HG03354 (cell line): ENCODE measurements around the gene VASH2.
A peak's percentile ranks its signal among the peaks of the same experiment; 100 is the strongest.
"Not testable (repeated sequence)": the region's sequence is repeated elsewhere in the genome, so short reads cannot be mapped to it uniquely, and the experiment has no call there.

Experiments used
- ATAC-seq: cut with Tn5 transposase; IDR thresholded peaks from one replicate; pipeline ENCODE4 v1.9.1; 2021; ENCODE audit warnings: mild to moderate bottlenecking; ENCODE audit not compliant: unreplicated experiment, poor library complexity, severe bottlenecking

VASH2 gene

GRCh38 chr1:212953321-212953720, 3.0 kb downstream of the VASH2 start:
- ATAC-seq, result no peak

DNA sequence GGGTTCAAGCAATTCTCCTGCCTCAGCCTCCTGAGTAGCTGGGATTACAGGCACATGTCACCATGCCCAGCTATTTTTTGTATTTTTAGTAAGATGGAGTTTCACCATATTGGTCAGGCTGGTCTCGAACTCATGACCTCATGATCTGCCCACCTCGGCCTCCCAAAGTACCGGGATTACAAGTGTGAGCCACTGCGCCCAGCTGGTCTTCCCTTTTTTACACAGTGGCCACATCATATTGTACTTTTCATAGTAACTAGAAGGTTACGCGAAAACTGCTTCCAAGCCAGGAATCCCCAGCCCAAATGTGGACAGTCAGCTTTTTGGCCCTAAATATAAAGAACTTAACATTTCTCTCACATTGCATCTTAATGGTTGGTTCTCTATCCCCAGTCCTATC, 4.2 kb downstream of the VASH2 start:
- ATAC-seq, result no peak

DNA sequence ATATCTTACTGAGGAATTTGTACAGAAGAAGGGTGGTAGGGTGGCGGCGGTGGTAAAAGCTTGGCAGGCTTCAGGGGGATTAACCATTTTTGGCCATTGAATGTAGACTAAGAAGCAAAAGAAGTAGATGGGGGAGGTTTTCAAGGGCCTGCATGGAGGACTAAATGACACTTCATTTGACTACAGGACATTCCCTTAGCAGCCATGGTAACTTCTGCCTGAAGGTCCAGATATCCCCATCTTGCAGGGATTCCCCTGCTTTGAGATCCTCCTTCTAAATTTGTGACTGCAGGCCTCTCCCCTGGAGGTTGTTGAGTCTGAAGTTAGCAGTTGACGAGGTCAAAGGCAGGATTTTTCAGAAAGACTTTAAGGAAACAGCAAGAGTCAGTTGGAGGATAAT, 4.8 kb downstream of the VASH2 start:
- no peak for ATAC-seq

DNA sequence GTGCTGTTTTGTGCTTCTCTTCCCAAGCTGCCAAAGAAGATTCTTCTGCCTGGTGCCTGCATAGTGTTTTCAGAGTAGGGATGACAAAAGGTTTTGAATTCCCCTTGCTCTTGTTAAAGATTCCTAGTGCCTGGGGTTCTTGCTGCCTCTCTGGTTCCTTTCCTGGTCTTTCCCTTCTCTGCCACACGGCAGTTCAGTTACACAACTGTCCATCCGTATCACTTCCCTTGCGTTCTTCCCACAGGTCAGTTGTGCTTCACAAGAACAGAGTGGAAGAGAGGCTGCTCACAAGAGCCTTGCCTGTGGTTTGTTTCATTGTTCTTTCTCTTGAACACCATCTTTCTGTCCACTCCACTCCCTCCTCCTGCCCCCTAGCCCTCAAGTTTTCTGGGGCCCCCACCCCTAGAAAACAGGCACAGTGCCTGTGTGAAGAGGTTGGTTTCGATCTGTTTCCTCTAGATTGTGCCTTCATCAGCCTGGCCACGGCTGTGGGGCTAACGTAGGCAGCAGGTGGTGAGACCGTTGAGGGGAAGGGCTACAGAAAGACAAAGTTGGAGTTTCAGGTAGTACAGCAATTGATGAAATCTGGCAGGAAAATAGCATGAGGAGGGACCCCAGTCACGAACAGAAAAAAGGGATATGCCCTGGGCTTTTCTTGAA, 5.8 kb downstream of the VASH2 start:
- no peak for ATAC-seq

- no peak for ATAC-seq
Measured at GRCh38 chr1:212957546-212957945, 7.2 kb downstream of the VASH2 start.

GRCh38 chr1:212958175-212958574, 7.8 kb downstream of the VASH2 start:
- ATAC-seq, result no peak

- peak; percentile 69 for ATAC-seq
Measured at GRCh38 chr1:212959266-212960220, 9.2 kb downstream of the VASH2 start.

DNA sequence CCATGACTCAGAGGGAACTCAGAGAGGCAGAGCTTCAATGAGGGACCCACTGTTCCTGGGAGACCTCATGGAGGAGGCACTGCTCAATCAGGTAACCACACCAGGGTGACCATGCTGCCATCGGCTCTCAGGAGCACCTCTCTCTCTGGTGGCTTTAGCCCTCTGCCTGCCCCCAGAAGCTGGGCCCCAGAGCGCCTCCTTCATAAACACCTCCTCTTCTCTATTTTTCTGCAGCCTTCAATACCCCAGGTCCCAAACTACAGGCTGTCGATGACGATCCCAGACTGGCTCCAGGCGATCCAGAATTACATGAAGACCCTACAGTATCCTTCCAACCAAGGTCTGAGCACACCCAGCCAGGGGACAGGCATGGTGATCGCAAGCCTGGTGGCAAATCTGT, 10.6 kb downstream of the VASH2 start:
- no peak for ATAC-seq

DNA sequence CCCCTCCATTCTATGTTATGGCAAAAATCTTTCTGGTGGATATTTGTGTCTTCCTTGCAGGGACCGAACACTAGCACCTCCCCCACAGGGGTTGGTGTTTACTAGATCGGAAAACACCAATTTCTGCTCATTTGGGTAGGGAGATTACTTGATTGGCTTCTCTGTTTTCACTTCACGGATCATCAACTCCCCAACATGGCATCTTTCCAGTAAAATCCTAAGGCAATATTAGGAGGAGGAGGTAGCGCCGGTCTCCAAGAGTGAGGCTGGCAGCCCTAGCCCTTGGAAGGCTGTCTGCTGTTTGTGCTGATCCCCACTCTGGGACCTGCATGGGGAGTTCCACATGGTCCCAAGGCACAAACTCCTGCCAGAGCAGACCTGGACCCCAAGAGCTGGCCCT, 12.2 kb downstream of the VASH2 start:
- no peak for ATAC-seq

DNA sequence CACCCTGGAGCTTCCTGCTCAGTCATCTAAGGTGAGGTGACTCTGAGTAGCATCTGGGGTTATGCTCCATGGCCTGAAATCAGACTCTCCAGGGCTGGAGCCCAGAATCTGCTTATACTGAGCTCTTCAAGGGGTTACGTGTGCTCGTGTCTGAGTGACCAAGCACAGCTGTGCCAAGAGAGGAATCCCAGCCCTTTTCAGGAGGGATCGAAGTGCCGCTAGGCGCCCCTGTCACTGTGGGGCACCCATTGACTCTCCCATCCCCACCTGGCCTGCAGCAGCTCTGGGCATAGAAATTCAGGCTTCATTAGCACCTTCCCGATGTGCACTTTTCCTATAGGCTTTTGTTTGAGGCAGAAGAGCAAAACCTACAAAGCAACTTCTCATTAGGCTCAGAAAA, 13.8 kb downstream of the VASH2 start:
- no peak for ATAC-seq

DNA sequence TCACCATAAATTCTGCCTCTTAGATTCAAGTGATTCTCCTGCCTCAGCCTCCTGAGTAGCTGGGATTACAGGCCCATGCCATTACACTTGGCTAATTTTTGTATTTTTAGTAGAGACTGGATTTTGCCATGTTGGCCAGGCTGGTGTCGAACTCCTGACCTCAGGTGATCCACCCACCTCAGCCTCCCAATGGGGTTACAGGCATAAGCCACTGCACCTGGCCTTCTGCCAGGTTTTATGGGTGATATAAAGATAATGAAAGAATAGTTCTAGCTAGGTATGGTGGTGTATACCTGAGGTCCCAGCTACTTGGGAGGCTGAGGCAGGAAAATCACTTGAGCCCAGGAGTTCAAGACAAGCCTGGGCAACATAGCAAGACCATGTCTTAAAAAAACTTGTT, 14.7 kb downstream of the VASH2 start:
- ATAC-seq, result not testable (repeated sequence)

DNA sequence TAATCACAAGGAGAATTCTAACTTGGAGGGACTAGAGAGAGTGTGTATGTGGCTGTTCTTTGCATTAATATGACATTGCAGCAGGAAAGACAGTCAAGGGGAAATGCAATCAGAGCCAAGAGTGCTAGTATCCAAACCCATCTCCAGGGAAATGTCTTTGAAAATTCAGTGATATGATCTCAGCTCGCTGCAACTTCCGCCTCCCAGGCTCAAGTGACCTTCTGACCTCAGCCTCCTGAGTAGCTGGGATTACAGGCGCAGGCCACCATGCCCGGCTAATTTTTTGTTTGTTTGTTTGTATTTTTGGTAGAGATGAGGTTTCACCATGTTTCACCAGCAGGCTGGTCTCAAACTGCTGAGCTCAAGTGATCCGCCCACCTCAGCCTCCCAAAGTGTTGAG, 16.3 kb downstream of the VASH2 start:
- no peak for ATAC-seq

GRCh38 chr1:212967801-212968200, 17.5 kb downstream of the VASH2 start:
- ATAC-seq, result peak; percentile 83

DNA sequence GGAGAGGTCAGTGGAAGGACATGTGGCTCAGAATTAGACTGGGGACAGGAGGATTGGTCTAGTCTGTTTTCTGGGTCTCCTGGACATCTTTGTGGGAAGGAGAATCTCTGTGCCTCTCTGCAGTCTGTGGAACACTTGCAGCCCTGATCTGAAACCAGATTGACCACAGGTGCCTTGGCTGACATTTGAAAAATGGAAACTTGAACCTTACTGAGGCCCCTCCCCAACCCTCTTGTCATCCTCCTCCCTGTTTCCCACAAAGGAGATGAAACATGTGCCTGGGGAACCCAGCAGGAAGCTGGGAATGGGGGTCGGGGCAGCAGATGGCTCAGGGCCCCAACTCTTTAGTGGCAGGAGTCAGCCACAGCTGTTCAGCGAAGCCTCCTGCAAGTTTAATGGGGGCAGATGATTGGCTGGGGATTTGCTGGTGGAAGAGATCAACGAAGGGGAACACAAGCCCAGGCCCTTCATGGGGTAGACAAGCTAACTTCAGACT, 18.1 kb downstream of the VASH2 start:
- peak; percentile 50 for ATAC-seq

GRCh38 chr1:212970085-212970484, 19.7 kb downstream of the VASH2 start:
- no peak for ATAC-seq

DNA sequence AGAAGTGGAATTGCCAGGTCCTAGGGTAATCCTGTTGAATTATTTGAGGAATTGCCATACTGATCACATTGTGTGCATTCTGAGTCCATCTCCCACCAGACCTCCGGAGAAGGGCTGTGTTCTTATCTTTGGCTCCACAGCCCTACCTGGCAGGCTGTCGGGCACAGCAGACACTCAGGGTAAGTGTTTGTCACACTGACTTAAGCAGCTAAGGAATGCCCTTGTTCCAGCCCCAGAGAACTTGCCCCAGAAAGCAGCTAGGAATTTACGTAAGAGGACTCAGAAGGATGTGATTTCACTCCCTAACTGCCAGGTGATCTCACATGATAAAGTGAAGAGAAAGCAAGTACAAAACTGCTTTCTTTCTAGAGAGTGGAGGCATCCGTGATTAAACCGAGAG, 21.0 kb downstream of the VASH2 start:
- no peak for ATAC-seq

DNA sequence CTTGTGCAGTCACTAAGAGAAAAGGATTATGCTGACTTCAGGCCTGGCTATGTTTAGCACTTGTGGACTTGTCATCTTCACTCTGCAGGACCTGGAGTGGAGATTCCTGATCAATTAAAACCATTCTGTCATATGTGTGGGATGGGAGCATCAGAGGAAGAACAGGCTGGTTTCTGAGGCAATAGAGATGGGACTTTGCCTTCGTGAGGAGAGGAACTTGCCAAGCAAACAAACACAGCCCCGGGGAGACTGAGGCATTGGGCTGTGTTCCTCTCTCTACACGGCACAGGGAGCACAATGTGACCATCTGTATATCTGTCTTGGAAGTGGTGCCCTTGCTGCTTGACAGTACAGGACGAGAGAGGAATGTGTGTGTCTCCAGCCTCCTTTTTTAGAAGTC, 23.1 kb downstream of the VASH2 start:
- no peak for ATAC-seq

- ATAC-seq, result no peak
Measured at GRCh38 chr1:212973899-212974298, 23.6 kb downstream of the VASH2 start.

- ATAC-seq, result no peak
Measured at GRCh38 chr1:212974711-212975110, 24.4 kb downstream of the VASH2 start.

DNA sequence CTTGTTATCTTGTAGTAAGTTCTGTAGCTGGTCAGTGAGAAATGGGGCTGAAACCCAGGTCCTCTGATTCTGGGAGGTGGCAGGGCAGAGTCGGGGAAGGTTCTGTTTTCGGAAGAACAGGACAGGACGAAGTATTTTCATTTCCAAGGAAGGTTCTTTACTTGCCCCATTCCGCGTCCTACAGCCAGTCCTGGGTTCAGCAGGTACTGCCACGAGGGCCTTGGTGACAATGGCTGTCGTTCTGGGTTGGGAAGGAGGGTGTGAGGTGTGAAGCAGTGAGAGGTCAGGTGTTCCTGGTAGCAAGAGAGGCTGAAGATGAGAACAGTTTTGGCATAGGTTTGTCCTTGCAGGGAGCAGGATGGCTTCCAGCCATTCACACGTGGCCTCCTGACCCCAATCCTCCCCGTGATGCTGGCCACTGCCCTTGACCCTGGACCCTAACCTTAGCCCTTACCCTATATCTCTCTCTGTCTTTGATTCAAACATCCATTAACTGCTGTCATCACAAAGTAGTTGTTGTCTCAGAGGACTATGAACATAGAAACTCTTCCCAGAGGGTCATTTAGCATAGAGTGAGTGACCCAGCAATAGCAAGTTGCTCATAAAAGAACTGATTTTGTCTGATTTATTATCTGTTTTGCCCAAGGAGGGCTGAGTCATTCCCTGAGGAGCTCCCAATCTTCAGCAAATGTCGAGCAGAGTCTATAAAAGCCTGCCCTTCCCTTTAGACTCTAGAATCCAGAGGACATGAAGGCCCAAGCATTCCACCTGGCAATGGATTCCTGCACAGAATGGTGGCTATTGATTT, 25.0 kb downstream of the VASH2 start:
- no peak for ATAC-seq
